Stimulated activated CD4-positive, alpha-beta T cell treated with anti-CD3 and anti-CD28 coated beads, Interleukin-2, amount 100 ng/mL, for 24 hours (primary cell): ENCODE data around the gene ZNF664.

Experiments
- DNase-seq, 2 donors: peaks; one replicate each; pipeline ENCODE4 v3.0.0-alpha.2; 2020

The ZNF664 gene

DNA sequence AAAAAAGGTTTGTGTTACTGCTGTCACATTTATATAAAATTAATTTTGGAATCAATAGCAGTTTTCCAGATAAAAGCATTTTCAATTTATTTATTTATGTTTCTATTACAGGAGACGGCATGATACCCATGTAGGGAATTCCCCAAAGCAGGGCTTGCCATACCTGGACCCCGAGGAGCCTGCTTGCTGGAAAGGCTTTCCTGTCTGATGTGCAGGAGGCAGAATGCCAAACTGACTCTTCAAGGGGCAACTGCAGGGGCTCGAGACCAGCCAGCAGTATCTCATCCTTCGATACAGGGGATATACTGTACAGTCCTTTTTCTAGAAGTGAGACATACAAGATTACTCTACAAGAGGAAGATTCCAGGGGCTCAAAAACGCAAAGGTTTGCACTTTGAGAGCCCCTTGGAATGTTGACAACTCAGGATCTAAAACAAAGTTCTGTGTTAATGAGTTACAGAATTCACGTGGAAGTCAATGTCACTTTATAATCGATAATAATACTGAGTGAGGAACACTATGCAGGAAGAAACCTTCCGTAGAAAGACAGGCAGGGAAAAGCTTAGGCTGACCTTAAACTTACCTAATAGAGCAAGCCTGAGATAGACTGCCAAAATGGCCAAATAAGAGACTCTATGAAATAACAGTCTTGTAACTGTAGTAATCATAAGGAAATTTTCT is 38.6 kb downstream of the ZNF664 start:
- no peak for DNase-seq

- DNase-seq = no peak
Measured at GRCh38 chr12:124013073-124013472, 40.1 kb downstream of the ZNF664 start.

DNA sequence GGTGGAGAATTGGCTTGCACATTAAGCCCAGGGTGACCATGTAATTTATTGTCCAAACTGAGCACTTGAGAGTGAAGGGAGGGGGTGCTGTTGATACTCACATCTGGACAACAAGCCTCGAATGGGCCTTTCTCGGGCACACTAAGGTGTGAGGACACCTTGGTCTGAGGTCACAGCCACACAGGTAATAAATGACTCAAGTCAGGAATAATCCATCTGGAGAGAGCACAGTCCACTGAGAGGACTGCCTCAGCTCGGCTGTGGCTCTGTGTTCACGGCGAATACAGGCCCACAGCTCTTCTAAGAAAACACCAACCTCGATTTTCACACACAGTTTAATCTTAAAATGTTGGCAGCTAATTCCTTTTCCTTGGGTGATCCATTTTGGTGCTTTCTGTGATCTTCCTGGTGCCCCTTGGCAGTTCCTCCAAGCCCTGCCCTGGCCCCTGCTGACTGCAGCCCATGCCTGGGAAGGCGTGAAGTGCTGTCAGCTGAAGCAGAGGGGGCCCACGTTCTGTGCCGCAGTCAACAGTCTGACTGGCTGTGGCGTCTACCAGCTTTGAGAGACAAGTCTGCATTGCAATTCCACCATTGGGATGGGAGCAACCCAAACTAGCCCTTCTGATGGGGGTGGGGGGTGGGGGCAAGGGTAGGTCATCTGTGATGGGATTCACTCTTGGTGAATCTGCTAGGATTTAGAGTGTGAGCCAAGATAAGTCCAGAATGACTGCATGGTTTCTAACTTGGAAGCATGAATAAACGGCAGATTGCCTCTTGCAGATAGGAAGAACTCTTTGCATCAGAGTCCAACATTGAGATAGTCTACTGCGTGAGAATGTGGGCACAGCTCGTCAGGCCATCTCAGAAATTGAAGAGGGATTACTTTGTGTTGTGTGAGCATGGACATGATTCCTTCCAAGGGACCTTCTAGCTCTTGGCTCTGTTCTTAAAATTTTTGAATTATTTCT is 42.8 kb downstream of the ZNF664 start:
- DNase-seq = no peak

- DNase-seq = no peak
Measured at GRCh38 chr12:124017064-124017463, 44.0 kb downstream of the ZNF664 start.

DNA sequence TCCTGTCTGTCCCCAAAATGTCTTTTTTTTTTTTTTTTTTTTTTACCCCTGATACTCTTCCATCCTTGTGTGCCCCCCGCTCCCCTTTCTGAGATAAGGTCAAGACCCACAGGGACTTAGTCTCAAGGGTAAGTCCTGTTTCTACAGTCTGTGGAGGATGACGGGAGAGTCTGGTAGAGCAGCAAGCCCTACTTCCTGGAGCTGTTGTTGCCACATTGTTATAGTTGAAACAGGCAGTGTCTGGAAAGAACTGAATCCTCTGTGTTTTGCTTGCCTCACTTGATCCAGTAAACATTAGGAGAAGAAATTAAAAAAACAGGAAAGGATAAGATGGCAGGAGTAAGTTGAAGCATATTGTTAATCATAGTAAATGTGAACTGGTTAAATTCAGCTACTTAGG is 45.5 kb downstream of the ZNF664 start:
- no peak for DNase-seq

DNA sequence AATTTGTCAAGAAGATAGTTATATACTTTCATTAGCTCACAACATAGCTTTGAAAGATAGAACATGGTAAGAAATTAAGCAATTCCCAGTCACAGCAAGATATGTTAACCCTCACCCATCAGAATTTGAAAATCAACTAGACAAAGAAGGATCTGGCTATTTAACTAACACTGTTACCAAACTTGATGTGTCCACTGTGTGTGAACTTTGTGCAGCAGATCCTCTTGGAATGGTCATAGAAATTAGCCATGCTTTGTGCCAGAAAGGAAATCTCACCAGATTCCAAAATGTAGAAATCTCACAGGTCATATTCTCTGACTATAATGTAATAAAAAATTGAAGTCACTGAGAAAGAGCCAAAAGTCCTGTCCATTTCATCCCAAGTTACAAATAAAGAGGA is 46.1 kb downstream of the ZNF664 start:
- DNase-seq = no peak

- no peak for DNase-seq
Measured at GRCh38 chr12:124020514-124020949, 47.5 kb downstream of the ZNF664 start.

- DNase-seq = no peak
Measured at GRCh38 chr12:124021007-124021406, 48.0 kb downstream of the ZNF664 start.

- no peak for DNase-seq
Measured at GRCh38 chr12:124022161-124022560, 49.1 kb downstream of the ZNF664 start.

DNA sequence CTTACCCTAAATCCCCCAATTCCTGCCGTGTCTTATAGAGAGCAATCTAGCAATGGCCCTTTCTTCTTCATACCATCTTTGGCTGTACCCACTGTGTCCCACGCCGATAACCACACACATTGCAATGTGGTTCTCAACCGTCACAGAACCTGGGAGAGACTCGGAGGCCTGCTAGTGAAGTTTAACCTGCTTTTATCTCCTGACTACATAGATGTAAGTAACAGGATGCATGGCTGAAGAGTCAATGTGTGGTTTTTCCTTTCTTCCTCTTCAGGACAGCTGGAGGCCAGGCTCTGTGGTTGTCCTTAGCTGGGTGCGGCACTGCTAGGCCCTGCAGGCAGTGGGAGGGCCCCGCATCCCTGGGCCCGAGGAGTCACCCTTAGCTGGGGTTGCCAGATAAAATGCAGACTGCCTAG is 51.3 kb downstream of the ZNF664 start:
- DNase-seq = no peak

DNA sequence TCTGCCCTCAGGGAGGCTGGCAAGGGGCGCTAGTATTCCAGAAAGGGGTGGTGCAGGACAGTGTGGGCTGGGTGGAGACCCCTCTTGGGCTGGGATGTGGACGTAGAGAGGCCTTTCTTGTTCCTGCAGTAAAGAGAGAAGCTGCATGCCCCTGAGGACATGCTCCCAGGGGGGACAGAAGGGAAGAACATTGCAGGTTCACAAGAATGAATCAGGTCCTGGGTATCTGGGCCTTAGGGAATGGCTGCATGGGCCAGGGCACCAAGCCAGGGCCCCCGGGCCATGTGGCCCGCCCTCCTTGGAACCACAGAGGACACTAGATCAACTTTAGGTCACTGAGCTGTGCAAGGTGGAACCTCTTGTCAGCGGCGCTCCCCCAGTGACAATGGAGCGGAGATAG is 51.8 kb downstream of the ZNF664 start:
- no peak for DNase-seq

GRCh38 chr12:124025661-124026060 is 52.6 kb downstream of the ZNF664 start:
- no peak for DNase-seq

GRCh38 chr12:124026755-124027745 is 54.0 kb downstream of the ZNF664 start:
- DNase-seq = no peak

DNA sequence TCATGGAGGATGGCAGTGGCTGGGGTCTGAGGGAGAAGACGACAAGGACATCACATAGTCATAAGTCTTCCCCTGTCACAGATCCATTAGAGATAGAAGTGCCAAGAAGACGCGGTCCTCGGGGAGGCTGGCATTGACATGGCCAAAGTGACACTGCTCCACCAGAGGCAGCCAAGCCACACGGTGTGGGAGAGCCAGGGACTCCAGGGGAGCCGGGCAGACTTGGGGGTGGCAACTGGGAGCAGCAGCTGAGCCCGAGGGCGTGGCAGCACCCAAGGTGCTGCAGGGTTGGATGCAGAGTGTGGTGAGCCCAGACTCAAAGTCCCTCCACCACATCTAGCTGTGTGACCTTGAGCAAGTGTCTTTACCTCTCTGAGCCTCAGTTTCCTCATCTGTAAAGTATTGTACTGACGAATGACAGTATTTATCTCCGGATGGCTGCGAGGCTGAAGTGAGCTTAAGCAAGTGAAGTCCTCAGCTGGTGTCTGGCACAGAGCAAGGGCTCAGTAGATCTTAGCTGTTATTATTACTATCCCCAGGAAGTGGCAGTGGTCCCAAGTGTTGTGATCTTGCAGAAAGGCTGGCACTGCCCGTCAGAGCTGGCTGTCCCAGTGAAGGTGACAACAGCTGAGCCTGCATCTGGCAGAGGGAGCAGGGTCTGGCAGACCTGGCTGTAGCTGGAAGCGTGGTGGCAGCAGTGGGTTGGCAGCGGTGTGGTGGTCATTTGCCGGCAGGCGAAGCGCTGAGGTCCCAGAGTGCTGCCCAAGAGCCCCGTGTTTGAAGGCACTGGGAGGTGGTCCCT is 54.9 kb downstream of the ZNF664 start:
- no peak for DNase-seq

GRCh38 chr12:124028555-124028925 is 55.5 kb downstream of the ZNF664 start:
- DNase-seq = no peak

- no peak for DNase-seq
Measured at GRCh38 chr12:124030008-124030407, 57.0 kb downstream of the ZNF664 start.

- no peak for DNase-seq
Measured at GRCh38 chr12:124030510-124030909, 57.5 kb downstream of the ZNF664 start.

DNA sequence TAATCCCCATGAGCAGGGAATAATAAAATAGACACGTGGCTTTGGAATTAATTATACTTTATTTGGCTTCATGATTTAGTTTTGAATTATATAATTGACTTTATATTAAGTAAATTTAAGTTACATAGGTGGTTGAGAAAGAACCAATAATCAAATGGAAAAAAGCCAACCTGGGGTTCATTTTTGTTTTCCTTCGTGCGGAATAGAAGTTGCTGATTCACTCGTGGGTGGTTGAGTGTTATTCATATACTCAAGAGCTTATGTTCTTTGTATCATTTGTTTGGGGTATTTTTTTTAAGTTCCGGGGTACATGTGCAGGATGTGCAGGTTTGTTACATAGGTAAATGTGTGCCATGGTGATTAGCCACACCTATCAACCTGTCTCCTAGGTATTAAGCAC is 58.0 kb downstream of the ZNF664 start:
- no peak for DNase-seq

- DNase-seq = peak; percentile 20 to 35
Measured at GRCh38 chr12:124032265-124032886, 59.4 kb downstream of the ZNF664 start.

GRCh38 chr12:124033859-124034258 is 60.8 kb downstream of the ZNF664 start:
- DNase-seq = no peak

GRCh38 chr12:124034297-124034696 is 61.3 kb downstream of the ZNF664 start:
- DNase-seq = no peak

DNA sequence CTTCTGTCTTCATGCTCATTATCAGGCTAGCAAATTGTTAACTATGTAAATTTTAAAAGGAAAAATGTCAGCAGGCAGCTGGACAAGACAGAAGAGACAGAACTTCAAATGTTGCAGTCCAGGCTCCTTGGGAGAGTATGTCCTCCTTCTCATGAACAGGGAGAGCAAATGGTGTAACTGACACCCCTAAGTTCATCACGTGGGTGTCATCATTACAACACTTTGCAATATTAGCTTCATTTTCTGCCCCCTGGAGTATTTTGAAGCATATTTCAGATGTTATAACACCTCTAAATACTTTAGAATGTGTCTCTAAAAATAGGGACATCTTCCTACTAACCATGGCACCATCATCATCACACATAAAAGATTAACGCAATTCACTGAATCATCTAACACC is 62.1 kb downstream of the ZNF664 start:
- DNase-seq = no peak
